ENCODE measurements around the gene CLEC18B. TPM values are rescaled to one million over a fixed set of nuclear protein-coding genes. Genes with fewer than 3 reads are reported as not detected.
A peak's percentile ranks its signal among the peaks of the same experiment; 100 is the strongest.
"Not testable (repeated sequence)": the region's sequence is repeated elsewhere in the genome, so short reads cannot be mapped to it uniquely, and the experiment has no call there.

CLEC18B gene
- total and polyA plus RNA-seq, 2 of the 4 experiments (the other 2 are of a cell fraction): 0.17 TPM; not detected in 1

- Histone ChIP-seq H4K5ac (ENCODE audit: low read depth, low read length) (peak overlapping the region; percentile 29; the same call in 1 of the 2 replicates), H4K8ac (ENCODE audit: low read depth in 2 of 2, low read length in 2 of 2) (peak overlapping the region in 1 of 2 experiments; percentile 60; a peak in 1 of 4 replicates), H3K9ac (ENCODE audit: low read depth, low read length) (peak overlapping the region; percentile 70; the same call in 1 of the 2 replicates)
- no CpG with 5 or more reads among the region's 23 CpGs for WGBS, 2 experiments (ENCODE audit: extremely low coverage in 2 of 2, insufficient read length in 1 of 2)
- H3K79me1 ChIP-seq (ENCODE audit: low read depth in 1 of 2, low read length in 2 of 2); H2BK120ac ChIP-seq (ENCODE audit: low read depth, low read length); dilution Hi-C loops (cut with HindIII; ENCODE audit: low sequenced_read_pairs, unreplicated experiment); H2BK20ac ChIP-seq (ENCODE audit: low read depth, low read length); intact Hi-C loops (cut with micrococcal nuclease); H3K4me3 ChIP-seq (ENCODE audit: insufficient read depth, low read depth, low read length); H3K27ac ChIP-seq (ENCODE audit: insufficient read depth, low read length); H3K23ac ChIP-seq (ENCODE audit: low read depth, low read length); H3K14ac ChIP-seq (replicated peaks; ENCODE audit: low read depth, low read length); H3K27me3 ChIP-seq (ENCODE audit: control insufficient read depth, insufficient read depth, low read length); H3K9me3 ChIP-seq (ENCODE audit: control insufficient read depth, insufficient read depth, low read length); H3K18ac ChIP-seq (ENCODE audit: low read depth, low read length); BruUV-seq (replicated peaks); POLR2A ChIA-PET (ENCODE audit: unreplicated experiment); H2BK15ac ChIP-seq (ENCODE audit: low read depth, low read length); H3K4me1 ChIP-seq (ENCODE audit: control insufficient read depth, insufficient read depth, low read length); H3K56ac ChIP-seq (ENCODE audit: extremely low read depth, insufficient read depth, low read length); H3K4ac ChIP-seq (ENCODE audit: low read depth, low read length); CTCF ChIA-PET; H2AK5ac ChIP-seq (ENCODE audit: low read depth, low read length); H2AK9ac ChIP-seq (replicated peaks; ENCODE audit: low read depth, low read length, poor library complexity); H4K91ac ChIP-seq (ENCODE audit: insufficient read depth, low read depth, low read length); H2AFZ ChIP-seq (replicated peaks; ENCODE audit: low read length, poor library complexity); DNase-seq; H3K4me2 ChIP-seq (ENCODE audit: low read depth, low read length); H2BK5ac ChIP-seq (ENCODE audit: low read depth, low read length, poor library complexity, severe bottlenecking); H4K20me1 ChIP-seq (ENCODE audit: insufficient read depth, low read length); H3K36me3 ChIP-seq (ENCODE audit: control insufficient read depth, insufficient read depth, low read length); H3K9me1 ChIP-seq (ENCODE audit: insufficient read depth, low read length); in situ Hi-C loops (cut with MboI; ENCODE audit: low sequenced_read_pairs): not testable (repeated sequence)
- peak; percentile 54; the same call in 1 of the 2 replicates for ATAC-seq (ENCODE audit: low read depth)
Observed at GRCh38 chr16:74407362-74407705, 13.9 kb downstream of the CLEC18B start.

- BruUV-seq (replicated peaks); POLR2A ChIA-PET (ENCODE audit: unreplicated experiment); H3K56ac ChIP-seq (ENCODE audit: extremely low read depth, insufficient read depth, low read length); H3K23ac ChIP-seq (ENCODE audit: low read depth, low read length); H3K27ac ChIP-seq (ENCODE audit: insufficient read depth, low read length); DNase-seq; H3K27me3 ChIP-seq (ENCODE audit: control insufficient read depth, insufficient read depth, low read length); H3K4ac ChIP-seq (ENCODE audit: low read depth, low read length); H3K14ac ChIP-seq (replicated peaks; ENCODE audit: low read depth, low read length); H2BK20ac ChIP-seq (ENCODE audit: low read depth, low read length); H3K4me1 ChIP-seq (ENCODE audit: control insufficient read depth, insufficient read depth, low read length); H3K9me3 ChIP-seq (ENCODE audit: control insufficient read depth, insufficient read depth, low read length); H3K4me2 ChIP-seq (ENCODE audit: low read depth, low read length); H3K9ac ChIP-seq (ENCODE audit: low read depth, low read length); H2BK120ac ChIP-seq (ENCODE audit: low read depth, low read length); H2AFZ ChIP-seq (replicated peaks; ENCODE audit: low read length, poor library complexity); H3K36me3 ChIP-seq (ENCODE audit: control insufficient read depth, insufficient read depth, low read length); H2AK5ac ChIP-seq (ENCODE audit: low read depth, low read length); H4K20me1 ChIP-seq (ENCODE audit: insufficient read depth, low read length); H3K18ac ChIP-seq (ENCODE audit: low read depth, low read length); H4K8ac ChIP-seq (ENCODE audit: low read depth in 2 of 2, low read length in 2 of 2); H3K79me1 ChIP-seq (ENCODE audit: low read depth in 1 of 2, low read length in 2 of 2); CTCF ChIA-PET; H3K9me1 ChIP-seq (ENCODE audit: insufficient read depth, low read length); H3K4me3 ChIP-seq (ENCODE audit: insufficient read depth, low read depth, low read length); H2AK9ac ChIP-seq (replicated peaks; ENCODE audit: low read depth, low read length, poor library complexity); H2BK15ac ChIP-seq (ENCODE audit: low read depth, low read length); in situ Hi-C loops (cut with MboI; ENCODE audit: low sequenced_read_pairs); intact Hi-C loops (cut with micrococcal nuclease); H4K5ac ChIP-seq (ENCODE audit: low read depth, low read length); H4K91ac ChIP-seq (ENCODE audit: insufficient read depth, low read depth, low read length); H2BK5ac ChIP-seq (ENCODE audit: low read depth, low read length, poor library complexity, severe bottlenecking); dilution Hi-C loops (cut with HindIII; ENCODE audit: low sequenced_read_pairs, unreplicated experiment): not testable (repeated sequence)
- ATAC-seq (ENCODE audit: low read depth): peak; percentile 90
- WGBS, 2 experiments (ENCODE audit: extremely low coverage in 2 of 2, insufficient read length in 1 of 2): no CpG with 5 or more reads among the region's 71 CpGs
Observed at GRCh38 chr16:74406600-74407361, 14.5 kb downstream of the CLEC18B start.

Data from IMR-90 (cell line).